Measurements from ENCODE around the gene ZNF396.

Gene ZNF396

GRCh38 chr18:35379421-35379820 is 2.3 kb upstream of the ZNF396 start:
- DNase-seq: no peak

- DNase-seq: no peak
Observed at GRCh38 chr18:35378574-35378896, 1.4 kb upstream of the ZNF396 start.

DNA sequence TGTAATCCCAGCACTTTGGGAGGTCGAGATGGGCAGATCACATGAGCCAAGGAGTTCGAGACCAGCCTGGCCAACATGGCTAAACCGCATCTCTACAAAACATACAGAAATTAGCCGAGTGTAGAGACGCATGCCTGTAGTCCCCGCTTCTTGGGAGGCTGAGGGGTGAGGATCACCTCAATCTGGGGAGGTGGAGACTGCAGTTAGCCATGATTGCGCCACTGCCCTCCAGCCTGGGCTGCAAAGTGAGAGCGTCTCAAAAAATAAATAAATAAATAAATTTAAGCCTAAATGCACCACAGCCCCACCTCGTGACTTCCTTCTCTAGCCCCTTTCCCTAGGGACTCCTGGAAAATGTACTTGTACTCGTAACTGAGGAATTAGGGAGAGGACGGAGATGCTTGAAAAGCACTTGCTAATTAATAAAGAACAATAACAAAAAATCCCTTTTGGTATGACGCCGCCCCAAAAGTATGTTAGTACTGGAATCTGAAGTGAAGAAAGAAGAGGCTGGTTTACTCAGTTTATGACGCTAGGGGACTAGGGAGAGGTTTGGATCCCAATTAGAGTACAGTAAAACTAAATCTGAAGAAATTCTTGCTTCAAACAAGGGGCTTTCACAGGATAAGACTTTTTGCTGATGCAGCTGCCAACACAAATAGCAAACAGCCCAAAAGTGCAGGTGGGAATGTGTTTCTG is 887 bp upstream of the ZNF396 start:
- DNase-seq: no peak

DNA sequence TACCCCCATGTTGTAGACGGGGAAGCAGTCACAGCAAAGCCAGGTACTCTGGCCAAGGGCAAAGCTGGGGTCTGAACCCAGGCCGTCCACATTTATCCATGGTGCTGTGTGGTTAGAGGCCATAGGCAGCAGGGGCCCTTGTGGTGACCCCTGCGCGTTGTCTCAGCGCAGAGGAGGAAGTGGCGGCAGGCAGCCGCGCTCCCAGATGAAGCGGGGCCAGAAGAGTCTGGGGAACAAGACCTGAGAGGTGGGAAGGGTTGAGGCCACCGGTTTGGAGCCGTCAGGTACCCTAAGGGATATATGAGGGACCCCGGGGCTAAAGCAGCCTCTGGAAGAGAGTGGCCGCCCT is 770 bp downstream of the ZNF396 start:
- no peak for DNase-seq

DNA sequence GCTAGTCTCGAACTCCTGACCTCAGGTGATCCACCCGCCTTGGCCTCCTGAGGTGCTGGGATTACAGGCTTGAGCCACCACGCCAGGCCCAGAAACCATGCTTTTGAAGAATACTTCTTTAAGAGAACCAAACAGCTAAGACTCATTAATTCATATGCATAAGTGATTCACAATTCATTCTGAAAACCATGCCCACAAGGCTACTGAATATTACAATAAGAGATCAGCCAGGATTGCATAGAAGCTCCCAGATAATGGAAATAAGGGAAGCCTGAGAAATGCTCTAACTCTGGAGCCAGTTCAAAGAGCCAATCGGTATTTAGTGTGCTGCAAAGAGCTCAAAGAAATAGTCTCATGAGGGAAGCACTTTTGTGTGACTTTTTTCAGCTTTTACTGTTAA is 2.4 kb downstream of the ZNF396 start:
- no peak for DNase-seq

DNA sequence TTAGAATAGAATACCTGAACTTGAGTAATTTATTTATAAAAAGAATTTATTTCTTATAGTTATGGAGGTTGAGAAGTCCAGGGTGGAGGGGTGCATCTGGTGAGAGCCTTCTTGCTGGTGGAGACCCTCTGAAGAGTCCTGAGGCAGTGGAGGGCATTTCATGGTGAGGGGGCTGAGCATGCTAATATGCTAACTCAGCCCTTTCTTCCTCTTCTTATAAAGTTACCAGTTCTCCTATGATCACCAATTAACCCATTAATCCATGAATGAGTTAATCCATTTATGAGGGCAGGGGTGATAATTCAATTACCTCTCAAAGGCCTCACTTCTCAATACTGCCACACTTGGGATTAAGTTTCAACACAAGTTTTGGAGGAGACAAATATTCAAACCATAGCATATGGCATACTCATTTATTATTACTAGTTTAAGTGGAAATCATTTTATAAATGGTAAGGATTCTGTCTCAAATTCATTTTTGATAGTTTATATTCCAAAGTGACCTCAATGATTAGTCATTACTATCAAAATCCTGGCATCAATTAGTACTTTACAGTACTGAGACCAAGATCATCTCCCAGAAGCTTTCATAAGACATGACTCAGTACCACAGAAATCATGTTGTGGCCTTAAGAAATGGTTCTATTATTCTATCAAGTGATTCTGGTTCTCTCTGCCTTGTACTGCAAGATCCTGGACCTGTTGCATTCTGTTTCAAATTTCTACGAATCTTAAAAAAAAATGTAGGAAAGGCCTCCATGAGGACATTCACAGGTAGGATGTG is 5.5 kb downstream of the ZNF396 start:
- no peak for DNase-seq

DNA sequence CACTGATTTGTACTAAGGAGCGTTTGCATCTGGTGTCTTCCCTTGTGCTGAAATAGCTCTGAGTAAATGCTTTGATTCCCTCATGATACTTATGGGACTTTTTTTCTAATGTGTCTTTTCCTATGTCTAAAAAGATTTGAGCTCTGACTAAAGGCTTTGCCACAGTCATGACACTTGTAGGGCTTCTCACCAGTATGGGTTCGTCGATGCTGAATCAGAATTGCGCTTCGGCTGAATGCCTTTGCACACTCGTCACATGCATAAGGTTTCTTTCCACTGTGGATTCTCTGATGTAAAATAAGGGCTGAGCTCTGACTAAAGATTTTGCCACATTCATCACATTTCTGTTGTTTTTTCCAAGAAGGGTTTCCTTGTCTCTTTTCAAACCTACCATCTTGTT is 8.0 kb downstream of the ZNF396 start:
- no peak for DNase-seq

DNA sequence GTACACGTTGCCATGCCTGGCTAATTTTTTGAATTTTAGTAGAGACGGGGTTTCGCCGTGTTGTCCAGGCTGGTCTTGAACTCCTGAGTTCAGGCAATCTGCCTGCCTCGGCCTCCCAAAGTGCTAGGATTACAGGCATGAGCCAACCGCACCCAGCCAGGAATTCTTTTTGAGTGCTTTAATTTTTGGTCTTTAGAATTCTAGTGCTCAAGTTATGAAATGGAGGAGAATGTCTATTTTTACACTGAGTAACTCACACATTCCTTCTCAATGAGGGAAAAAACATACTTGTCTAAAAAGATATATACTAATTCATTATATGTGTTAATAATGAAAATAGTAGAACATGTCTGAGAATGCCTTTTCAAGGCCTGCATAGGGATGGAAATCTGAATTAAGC is 8.5 kb downstream of the ZNF396 start:
- no peak for DNase-seq

DNA sequence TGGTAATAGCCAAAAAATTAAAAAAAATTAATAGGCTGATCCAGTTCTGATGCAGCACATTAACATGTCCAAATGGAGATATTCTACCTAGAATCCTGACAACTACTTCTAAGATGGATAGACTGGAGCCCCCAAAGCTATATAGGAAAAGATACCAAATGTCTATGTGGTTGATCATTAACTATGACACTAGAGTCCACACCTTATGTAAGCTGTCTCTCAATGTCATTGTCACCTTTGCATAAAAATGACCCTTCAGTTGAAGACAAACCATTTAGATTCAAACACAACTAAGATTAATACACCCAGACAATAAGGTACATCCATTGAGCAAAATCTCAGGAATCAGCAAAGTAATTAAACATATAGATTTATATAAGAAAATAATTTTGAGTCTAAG is 14.6 kb downstream of the ZNF396 start:
- no peak for DNase-seq

GRCh38 chr18:35361570-35362321 is 15.4 kb downstream of the ZNF396 start:
- DNase-seq: no peak

GRCh38 chr18:35355140-35355618 is 22.0 kb downstream of the ZNF396 start:
- DNase-seq: peak; percentile 59

DNA sequence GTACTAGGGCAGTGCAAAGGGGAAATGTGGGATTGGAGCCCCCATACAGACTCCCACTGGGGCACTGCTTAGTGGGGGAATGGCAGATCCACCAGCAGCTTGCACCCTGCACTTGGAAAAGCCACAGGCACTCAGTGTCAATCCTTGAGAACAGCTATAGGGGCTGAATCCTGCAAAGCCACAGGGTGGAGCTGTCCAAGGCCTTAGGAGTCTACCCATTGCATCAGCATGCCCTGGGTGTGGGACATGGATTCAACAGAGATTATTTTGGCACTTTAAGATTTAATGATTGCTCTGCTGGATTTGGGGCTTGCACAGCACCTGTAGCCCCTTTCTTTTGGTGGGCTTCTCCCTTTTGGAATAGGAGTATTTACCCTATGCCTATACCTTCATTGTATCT is 24.4 kb downstream of the ZNF396 start:
- DNase-seq: no peak

GRCh38 chr18:35352283-35352682 is 24.9 kb downstream of the ZNF396 start:
- no peak for DNase-seq

DNA sequence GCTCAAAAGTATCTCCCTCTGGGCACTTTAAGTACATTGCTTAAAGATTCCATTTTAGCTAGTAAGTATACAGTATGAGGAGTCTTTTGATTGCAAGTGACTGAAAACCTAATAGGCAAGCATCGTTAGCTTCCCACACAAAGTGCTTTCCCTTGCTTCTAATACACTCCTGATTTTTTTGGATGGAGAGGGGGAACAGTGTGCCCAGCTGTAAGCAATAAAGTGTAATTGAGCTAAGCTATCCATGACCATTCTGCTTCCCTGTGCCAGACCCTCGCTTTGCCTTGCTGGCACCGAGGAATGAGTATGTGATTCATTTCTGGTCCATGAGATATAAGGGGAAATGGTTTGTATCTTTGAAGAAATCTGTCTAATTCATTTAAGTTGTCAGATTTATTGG is 29.1 kb downstream of the ZNF396 start:
- no peak for DNase-seq

DNA sequence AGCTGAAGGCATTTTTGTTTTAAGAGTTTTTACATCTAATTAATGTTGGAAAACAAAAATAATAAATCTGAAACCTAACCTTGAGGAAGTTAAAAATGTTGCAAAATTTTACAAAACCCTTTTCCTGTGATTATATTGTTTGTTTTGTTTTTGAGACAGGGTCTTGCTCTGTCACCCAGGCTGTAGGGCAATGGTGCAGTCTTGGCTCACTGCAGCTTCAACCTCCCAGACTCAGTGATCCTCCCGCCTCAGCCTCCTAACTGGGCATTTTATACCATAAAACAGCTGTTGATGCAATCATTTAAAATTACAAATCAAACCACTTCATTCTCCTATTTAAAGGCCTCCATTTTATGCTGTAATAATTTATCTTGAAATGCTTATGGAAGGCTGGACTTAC is 31.2 kb downstream of the ZNF396 start:
- DNase-seq: no peak

- DNase-seq: no peak
Observed at GRCh38 chr18:35345460-35345921, 31.6 kb downstream of the ZNF396 start.

- DNase-seq: no peak
Observed at GRCh38 chr18:35344736-35345459, 32.2 kb downstream of the ZNF396 start.

- DNase-seq: peak; percentile 80
Observed at GRCh38 chr18:35343936-35344735, 33.0 kb downstream of the ZNF396 start, which contains the start of gene ZNF24. Gene ZNF24 (minus strand): TSS chr18:35344420. CDS start chr18:35340650, 3,770 bp downstream.

GRCh38 chr18:35343488-35343935 is 33.6 kb downstream of the ZNF396 start:
- DNase-seq: no peak

DNA sequence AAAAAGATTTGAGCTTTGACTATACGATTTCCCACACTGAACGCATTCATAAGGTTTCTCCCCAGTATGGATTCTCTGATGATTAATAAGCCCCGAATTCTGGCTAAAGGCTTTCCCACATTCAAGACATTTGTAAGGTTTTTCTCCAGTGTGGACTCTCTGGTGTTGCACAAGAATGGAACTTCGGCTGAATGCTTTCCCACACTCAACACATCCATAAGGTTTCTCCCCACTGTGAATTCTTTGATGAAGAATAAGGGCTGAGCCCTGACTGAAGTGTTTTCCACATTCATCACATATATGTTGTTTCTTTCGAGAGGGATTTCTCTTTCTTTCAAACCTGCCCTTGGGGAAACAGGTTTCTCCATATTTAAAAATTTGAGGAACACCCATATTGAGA is 39.9 kb downstream of the ZNF396 start:
- no peak for DNase-seq

- DNase-seq: no peak
Observed at GRCh38 chr18:35335866-35336265, 41.3 kb downstream of the ZNF396 start.

DNA sequence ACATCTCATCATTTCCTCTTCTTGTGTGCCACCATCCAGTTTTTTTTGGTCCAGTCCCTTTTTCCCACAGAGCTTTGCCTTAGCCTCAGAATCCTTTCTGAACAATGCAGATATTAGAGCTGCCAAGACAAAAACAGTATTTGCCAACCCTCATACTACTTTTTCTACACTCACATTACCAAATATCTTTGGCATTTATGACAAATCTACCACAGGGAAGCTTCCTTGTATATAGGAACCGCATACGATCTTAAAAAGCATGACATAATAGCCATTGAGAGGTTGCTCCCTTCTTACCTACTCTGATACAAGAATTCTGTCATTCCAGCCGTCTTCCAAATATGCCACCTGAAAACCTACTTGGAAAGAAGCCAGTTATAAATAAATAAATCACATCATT is 42.3 kb downstream of the ZNF396 start:
- no peak for DNase-seq

Data from NCI-H446 treated with DMSO at 0.1 percent for 48 hours (cell line).